C4-2B (cell line): Measurements from ENCODE around the gene CFAP91.
"Not testable (repeated sequence)": the region's sequence is repeated elsewhere in the genome, so short reads cannot be mapped to it uniquely, and the experiment has no call there.

ENCODE experiments used
- H3K27ac ChIP-seq: fragments of 450-650 bp; 2 replicates; pipeline ENCODE4 v1.5.1; 2017
- ZFX ChIP-seq: fragments of 450-650 bp; IDR thresholded peaks from 2 replicates; pipeline ENCODE4 v1.6.1; 2017
- TF ChIP-seq, protein P1 (sequence below): fragments of 450-650 bp; conservative IDR thresholded peaks from 2 replicates; pipeline ENCODE4 v1.5.1; 2017; ENCODE audit warnings: mild to moderate bottlenecking

Gene CFAP91

DNA sequence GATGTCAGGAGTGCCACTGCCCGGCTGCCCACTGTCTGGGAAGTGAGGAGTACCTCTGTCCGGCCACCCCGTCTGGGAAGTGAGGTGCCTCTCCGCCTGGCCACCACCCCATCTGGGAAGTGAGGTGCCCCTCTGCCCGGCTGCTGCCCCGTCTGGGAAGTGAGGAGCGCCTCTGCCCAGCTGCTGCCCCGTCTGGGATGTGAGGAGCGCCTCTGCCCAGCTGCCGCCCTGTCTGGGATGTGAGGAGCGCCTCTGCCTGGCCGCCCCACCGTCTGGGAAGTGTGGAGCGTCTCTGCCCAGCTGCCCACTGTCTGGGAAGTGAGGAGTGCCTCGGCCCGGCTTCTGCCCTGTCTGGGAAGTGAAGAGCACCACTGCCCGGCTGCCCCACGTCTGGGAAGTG lies 28.9 kb upstream of the CFAP91 start:
- TF ChIP-seq, protein P1, sequence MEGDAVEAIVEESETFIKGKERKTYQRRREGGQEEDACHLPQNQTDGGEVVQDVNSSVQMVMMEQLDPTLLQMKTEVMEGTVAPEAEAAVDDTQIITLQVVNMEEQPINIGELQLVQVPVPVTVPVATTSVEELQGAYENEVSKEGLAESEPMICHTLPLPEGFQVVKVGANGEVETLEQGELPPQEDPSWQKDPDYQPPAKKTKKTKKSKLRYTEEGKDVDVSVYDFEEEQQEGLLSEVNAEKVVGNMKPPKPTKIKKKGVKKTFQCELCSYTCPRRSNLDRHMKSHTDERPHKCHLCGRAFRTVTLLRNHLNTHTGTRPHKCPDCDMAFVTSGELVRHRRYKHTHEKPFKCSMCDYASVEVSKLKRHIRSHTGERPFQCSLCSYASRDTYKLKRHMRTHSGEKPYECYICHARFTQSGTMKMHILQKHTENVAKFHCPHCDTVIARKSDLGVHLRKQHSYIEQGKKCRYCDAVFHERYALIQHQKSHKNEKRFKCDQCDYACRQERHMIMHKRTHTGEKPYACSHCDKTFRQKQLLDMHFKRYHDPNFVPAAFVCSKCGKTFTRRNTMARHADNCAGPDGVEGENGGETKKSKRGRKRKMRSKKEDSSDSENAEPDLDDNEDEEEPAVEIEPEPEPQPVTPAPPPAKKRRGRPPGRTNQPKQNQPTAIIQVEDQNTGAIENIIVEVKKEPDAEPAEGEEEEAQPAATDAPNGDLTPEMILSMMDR, result no peak
- TF ChIP-seq ZFX, result no peak
- no peak overlapping the region for H3K27ac ChIP-seq

DNA sequence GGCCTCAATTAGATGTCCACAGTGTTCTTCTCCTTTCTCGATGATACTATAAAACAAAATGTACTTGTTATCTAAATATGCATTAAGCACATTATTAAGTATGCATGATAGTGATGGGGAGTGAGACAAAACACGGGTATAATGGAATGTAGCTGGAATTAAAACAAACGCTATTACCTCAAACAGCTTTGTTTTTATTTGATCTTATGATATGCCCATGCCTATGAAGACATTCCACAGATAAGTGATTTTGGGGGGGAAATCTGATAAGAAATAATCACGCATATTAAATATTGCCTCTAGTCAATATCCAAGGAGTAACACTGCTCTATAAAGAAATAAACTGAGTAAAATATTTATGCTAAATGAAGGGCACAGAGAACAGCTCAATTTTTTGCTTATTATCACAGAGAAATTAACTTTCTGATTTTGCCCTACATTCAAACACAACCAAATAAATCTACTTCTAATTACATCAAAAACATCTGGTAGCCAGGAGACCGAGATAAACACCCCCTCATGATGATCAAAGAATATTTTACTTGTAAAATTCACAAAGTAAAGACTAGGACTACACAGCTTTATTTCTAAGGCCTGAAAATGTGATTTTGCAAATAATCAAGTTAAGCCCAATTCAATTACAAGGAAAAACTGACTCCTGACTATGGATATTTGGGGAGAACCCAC lies 27.5 kb upstream of the CFAP91 start:
- TF ChIP-seq, protein P1, result no peak
- TF ChIP-seq ZFX, result no peak
- no peak overlapping the region for H3K27ac ChIP-seq

DNA sequence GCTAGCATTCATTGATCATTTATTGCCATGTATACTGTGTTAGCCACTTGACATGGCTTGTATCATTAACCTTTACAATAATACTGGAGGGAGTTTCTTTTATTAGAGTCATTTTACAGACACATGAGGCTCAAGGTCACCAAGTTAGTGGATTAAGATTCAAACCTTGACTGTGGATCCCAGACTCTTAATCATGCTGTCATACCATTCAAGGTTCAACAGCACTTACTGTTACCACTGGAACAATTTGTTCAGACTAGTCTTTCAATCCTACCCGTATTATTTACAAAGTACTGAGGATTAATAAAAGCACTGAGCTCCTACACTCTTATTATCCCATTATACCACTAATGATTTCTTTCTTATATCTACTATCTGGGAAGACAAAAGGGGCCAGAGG lies 26.8 kb upstream of the CFAP91 start:
- H3K27ac ChIP-seq, result no peak overlapping the region
- TF ChIP-seq, protein P1, result no peak
- no peak for TF ChIP-seq ZFX

DNA sequence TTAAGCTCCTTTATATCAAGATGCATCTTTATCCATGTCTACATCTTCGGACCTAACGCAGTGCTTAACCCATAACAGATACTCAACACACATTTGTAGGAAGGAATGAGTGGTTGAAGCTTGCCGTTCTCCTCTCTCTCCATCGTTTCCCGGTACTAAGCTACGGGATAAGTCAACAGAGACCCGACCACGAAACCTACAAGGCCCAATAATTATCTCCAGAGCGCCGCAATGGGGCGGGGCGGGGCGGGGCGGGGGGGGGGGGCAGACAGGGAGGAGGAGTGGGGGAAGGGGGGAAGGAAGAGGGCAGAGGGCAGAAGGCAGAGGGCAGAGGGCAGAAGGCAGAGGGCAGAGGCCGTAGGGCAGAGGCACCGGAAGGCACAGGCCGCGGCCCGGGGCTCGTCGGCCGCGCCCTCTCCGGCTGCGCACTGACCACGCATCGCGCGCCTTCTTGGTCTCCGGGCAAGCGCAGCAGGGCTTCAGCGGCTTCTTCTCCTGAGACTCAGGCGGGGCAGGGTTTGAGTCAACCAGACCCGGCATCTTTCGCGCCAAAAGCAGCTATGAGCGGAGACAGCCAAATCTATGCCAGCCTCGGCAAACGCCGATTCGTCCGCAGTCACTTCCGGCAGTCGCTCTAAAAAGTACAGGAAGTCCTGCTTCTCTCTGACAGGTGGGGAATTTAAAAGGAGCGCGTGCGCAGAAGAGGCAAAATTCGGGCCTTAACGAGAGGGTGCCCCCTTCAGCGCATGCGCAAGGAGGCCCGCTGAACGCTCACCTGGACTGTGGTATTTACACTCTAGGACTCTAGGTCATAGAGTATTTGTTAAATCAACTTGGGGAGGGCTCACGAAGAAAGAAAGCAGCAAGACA lies 25.8 kb upstream of the CFAP91 start, which contains the start of gene COX17:
COX17 (minus strand) TSS at position 636 of the 870 bp plus-strand sequence; CDS start at position 540, 96 bp downstream.
- peak within 1 kb of the TSS; percentile 95 for H3K27ac ChIP-seq
- TF ChIP-seq, protein P1, result no peak
- TF ChIP-seq ZFX, result peak; percentile 91

DNA sequence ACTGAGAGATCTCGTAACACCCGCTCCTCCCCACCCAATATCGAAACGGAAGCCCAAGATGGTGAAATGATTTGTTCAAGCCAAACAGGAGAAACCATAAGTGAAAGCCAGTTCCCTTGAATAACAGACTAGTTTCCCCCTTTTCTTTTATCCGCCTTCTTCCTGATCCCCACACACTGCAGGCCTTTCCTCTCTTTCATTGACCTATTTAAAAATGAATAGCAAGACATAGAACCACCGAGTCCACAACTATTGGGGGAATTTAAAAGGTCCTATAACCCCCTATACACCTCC lies 25.2 kb upstream of the CFAP91 start:
- peak overlapping the region; percentile 95 for H3K27ac ChIP-seq
- TF ChIP-seq, protein P1, result no peak
- no peak for TF ChIP-seq ZFX

DNA sequence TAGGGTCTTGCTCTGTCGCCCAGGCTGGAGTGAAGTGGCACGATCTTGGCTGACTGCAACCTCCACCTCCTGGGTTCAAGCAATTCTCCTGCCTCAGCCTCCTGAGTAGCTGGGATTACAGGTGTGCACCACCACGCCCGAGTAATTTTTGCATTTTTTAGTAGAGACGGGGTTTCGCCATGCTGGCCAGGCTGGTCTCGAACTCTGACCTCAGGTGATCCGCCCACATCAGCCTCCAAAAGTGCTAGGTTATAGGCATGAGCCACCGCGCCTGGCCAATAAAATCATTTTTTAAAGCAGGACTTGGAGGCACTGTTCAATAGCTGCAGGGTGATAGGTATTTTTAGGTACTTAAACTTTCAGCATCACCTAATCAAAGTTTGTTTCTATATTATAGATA lies 24.6 kb upstream of the CFAP91 start:
- H3K27ac ChIP-seq, result not testable (repeated sequence)

DNA sequence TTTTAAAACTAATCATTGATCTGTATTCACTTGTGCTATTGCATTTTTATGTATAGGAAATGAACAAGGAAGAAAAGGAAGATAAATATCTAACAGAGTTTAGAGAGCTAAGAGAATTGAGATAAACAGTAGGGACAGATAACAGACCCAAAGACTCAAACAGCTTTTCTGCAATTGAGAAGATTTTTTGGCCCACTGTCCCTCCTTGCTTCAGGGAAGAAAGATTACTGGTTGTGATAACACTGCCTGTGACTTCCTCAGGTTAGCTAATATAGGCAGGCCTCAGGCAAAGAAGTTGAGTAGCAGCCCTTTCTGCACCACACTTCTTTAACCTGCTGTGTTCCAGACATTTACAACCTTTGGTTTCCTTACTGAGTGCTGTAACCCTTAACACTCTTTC lies 22.9 kb upstream of the CFAP91 start:
- no peak for TF ChIP-seq ZFX
- TF ChIP-seq, protein P1, result no peak
- H3K27ac ChIP-seq, result no peak overlapping the region
